ENCODE results near the gene AJM1.
"Not testable (repeated sequence)": the region's sequence is repeated elsewhere in the genome, so short reads cannot be mapped to it uniquely, and the experiment has no call there.

The AJM1 gene

DNA sequence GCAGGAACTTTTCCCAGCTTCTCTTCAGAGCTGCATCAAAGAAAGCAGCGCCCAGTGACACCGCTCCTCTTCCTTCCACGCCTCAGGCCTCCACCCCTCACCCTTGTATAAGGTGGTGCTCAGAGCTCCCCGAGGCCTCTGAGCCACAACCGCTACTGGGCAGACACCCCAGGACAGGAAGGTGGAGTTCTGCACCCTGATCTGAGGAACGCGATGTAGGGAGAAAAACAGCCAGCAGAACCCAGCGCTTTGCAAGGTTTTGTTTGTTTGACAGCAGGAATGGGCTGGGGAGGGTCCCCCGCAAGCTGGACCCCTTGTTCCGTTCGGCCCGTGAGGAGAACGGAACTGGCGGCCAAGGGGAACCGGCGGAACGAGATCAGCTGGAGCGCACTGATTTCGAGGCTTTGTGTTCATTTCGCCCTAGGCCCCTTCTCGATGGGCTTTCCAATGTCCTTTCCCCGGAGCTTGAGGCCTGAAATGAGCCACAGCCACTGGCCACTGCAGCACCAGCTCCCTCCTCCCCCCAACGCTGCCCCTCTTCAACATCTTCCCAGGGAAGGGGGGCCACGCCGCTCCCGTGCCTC, 19.7 kb downstream of the AJM1 start:
- TF ChIP-seq, protein P1, sequence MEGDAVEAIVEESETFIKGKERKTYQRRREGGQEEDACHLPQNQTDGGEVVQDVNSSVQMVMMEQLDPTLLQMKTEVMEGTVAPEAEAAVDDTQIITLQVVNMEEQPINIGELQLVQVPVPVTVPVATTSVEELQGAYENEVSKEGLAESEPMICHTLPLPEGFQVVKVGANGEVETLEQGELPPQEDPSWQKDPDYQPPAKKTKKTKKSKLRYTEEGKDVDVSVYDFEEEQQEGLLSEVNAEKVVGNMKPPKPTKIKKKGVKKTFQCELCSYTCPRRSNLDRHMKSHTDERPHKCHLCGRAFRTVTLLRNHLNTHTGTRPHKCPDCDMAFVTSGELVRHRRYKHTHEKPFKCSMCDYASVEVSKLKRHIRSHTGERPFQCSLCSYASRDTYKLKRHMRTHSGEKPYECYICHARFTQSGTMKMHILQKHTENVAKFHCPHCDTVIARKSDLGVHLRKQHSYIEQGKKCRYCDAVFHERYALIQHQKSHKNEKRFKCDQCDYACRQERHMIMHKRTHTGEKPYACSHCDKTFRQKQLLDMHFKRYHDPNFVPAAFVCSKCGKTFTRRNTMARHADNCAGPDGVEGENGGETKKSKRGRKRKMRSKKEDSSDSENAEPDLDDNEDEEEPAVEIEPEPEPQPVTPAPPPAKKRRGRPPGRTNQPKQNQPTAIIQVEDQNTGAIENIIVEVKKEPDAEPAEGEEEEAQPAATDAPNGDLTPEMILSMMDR (IDR thresholded peaks at IDR 0.05; ENCODE audit: insufficient read depth, low read depth, low read length, missing control alignments), result no peak
- no peak overlapping the region for H3K4me3 ChIP-seq (ENCODE audit: low read depth, low read length)
- no peak for DNase-seq (ENCODE audit: low read depth)

DNA sequence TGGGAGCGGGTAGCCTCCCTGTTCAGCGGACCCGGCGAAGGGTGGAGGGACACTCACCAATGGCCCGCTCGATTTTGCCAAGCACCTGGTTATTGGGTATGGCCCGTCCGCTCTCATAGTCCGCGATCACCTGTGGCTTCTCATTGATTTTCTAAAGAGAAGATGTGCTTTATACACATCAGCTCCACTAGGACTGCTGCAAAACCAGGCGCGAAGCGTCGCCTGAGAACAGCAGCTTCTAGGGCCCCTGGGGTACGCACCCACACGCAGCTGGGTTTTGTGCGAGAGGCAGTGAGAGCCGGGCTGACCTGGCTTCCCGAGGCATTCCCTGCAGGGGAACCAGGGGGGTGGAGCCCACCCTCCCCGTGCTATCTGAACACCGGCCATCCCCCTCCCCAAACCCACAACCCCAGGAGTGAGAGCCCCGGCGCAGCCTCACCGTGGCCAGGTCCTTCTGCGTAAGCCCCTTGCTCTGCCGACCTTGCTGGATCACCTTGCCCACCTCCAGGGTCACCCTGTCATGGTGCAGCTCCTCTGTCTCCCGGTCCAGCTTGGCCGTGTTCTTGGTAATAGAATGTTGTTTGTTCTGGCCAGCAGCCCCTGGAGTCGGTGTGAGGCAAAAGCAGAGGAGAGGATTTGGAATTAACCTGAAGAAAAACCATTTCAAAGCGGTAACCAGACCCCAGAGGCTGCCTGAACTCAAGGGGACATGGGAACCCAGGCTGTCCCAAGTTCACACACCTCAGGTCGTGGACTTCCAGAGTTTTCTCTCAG, 20.8 kb downstream of the AJM1 start:
- TF ChIP-seq, protein P1 (IDR thresholded peaks at IDR 0.05; ENCODE audit: insufficient read depth, low read depth, low read length, missing control alignments), result no peak
- no peak for DNase-seq (ENCODE audit: low read depth)
- H3K4me3 ChIP-seq (ENCODE audit: low read depth, low read length), result no peak overlapping the region

GRCh38 chr9:136863623-136864273, 21.5 kb downstream of the AJM1 start:
- DNase-seq (ENCODE audit: low read depth), result no peak
- TF ChIP-seq, protein P1 (IDR thresholded peaks at IDR 0.05; ENCODE audit: insufficient read depth, low read depth, low read length, missing control alignments), result no peak
- H3K4me3 ChIP-seq (ENCODE audit: low read depth, low read length), result no peak overlapping the region

GRCh38 chr9:136865041-136865767, 22.9 kb downstream of the AJM1 start:
- TF ChIP-seq, protein P1 (IDR thresholded peaks at IDR 0.05; ENCODE audit: insufficient read depth, low read depth, low read length, missing control alignments), result no peak
- peak overlapping the region; percentile 84 for H3K4me3 ChIP-seq (ENCODE audit: low read depth, low read length)
- DNase-seq (ENCODE audit: low read depth), result no peak

- no peak for DNase-seq (ENCODE audit: low read depth)
- peak overlapping the region; percentile 84 for H3K4me3 ChIP-seq (ENCODE audit: low read depth, low read length)
- TF ChIP-seq, protein P1 (IDR thresholded peaks at IDR 0.05; ENCODE audit: insufficient read depth, low read depth, low read length, missing control alignments), result no peak
Measured at GRCh38 chr9:136865768-136866103, 23.5 kb downstream of the AJM1 start.

- H3K4me3 ChIP-seq (ENCODE audit: low read depth, low read length), result peak overlapping the region; percentile 69
- not testable (repeated sequence) for DNase-seq (ENCODE audit: low read depth)
Measured at GRCh38 chr9:136866898-136867421, 24.7 kb downstream of the AJM1 start.

- H3K4me3 ChIP-seq (ENCODE audit: low read depth, low read length), result no peak overlapping the region
- no peak for DNase-seq (ENCODE audit: low read depth)
- TF ChIP-seq, protein P1 (IDR thresholded peaks at IDR 0.05; ENCODE audit: insufficient read depth, low read depth, low read length, missing control alignments), result no peak
Measured at GRCh38 chr9:136867480-136867879, 25.2 kb downstream of the AJM1 start.

All from GM12865 (cell line).